ENCODE results near the gene SUMF2.
"Not testable (repeated sequence)": the region's sequence is repeated elsewhere in the genome, so short reads cannot be mapped to it uniquely, and the experiment has no call there.

SUMF2 gene

DNA sequence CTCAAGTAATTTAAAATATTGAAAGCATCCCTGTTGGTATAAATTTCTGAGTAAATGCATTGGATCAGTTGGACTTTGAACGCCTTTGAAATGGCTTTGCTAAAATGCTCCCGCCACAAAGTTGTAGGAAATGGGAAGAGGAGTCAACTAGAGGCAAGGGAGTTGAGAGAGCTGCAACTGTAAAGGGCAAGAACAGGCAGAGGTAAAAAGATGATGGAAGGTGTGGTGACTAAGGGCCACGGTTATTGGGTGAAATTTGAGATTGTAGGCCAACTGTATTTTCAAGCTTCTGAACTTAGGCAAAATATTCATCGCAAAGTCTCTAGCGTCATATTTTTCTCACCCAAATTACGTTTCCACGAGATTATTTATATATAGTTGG, 595 bp upstream of the SUMF2 start:
- DNase-seq = no peak

DNA sequence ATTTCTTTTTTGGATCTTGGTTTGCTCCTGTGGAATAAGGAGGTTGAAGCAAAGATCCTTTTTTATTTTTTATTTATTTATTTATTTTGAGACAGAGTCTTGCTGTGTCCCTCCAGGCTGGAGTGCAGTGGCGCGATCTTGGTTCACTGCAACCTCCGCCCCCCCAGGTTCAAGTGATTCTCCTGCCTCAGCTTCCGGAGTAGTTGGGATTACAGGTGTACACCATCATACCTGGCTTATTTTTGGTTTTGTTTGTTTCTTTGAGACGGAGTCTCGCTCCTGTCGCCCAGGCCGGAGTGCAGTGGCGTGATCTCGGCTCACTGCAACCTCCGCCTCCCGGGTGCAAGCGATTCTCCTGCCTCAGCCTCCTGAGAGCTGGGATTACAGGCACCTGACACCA, 2.3 kb downstream of the SUMF2 start:
- not testable (repeated sequence) for DNase-seq

DNA sequence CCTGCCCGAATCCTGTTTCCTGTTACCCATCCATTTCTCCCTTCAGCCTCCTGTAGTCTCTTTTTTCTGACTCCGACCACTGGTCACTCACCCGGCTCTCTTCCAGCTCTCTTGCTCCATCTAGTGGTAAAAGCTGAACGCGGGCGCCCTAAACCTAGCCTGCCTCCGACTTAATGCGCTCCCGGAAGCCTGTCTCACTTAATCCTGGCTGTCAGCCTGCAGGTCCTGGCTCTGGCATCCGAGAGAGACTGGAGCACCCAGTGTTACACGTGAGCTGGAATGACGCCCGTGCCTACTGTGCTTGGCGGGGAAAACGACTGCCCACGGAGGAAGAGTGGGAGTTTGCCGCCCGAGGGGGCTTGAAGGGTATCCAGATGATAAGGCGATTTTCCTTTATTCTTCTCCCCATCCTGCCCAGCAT, 10.3 kb downstream of the SUMF2 start:
- peak; percentile 79 for DNase-seq

GRCh38 chr7:56077681-56078080, 13.6 kb downstream of the SUMF2 start:
- no peak for DNase-seq

- DNase-seq = no peak
Measured at GRCh38 chr7:56078196-56078595, 14.1 kb downstream of the SUMF2 start.

DNA sequence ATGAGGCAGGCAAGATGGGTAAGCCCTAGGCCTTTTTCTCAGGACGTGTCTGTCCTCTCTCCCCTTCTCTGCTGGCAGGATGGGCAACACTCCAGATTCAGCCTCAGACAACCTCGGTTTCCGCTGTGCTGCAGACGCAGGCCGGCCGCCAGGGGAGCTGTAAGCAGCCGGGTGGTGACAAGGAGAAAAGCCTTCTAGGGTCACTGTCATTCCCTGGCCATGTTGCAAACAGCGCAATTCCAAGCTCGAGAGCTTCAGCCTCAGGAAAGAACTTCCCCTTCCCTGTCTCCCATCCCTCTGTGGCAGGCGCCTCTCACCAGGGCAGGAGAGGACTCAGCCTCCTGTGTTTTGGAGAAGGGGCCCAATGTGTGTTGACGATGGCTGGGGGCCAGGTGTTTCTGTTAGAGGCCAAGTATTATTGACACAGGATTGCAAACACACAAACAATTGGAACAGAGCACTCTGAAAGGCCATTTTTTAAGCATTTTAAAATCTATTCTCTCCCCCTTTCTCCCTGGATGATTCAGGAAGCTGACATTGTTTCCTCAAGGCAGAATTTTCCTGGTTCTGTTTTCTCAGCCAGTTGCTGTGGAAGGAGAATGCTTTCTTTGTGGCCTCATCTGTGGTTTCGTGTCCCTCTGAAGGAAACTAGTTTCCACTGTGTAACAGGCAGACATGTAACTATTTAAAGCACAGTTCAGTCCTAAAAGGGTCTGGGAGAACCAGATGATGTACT, 15.5 kb downstream of the SUMF2 start:
- no peak for DNase-seq

DNA sequence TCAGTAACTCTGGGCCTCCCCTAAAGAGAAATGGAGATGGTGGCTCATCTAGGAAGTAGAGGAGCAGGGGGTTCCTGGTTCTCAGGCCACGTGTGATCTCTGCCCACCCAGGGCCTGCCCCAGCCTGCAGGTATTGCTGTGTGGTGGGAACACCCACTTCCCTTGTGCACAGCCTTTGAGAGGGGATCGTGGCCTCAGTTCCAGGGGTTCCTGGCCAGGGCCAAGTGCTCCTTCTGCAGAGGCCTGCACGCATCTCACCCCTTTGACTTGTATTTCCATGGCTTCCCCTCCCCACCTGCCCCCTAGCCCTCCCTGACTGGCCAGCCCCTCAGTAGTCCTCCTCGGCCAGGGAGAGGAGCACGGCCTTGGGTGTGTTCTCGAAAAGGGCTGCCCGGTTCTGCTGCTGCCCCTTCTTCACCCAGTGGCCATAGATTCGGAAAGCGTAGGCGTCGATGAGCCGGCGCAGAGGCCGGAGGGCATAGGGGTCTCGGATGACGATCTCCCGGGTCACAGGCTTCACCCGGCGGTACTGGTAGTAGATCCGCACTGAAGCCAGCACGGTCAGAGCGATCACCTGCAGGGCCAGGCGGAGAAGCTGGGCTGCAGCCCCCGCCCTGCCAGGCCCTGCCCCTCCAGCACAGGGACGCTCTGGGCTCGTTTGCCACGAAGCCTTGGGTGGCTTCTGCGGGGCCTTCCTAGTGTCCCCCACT, 16.8 kb downstream of the SUMF2 start:
- DNase-seq = not testable (repeated sequence)

- no peak for DNase-seq
Measured at GRCh38 chr7:56081626-56082340, 17.7 kb downstream of the SUMF2 start.

DNA sequence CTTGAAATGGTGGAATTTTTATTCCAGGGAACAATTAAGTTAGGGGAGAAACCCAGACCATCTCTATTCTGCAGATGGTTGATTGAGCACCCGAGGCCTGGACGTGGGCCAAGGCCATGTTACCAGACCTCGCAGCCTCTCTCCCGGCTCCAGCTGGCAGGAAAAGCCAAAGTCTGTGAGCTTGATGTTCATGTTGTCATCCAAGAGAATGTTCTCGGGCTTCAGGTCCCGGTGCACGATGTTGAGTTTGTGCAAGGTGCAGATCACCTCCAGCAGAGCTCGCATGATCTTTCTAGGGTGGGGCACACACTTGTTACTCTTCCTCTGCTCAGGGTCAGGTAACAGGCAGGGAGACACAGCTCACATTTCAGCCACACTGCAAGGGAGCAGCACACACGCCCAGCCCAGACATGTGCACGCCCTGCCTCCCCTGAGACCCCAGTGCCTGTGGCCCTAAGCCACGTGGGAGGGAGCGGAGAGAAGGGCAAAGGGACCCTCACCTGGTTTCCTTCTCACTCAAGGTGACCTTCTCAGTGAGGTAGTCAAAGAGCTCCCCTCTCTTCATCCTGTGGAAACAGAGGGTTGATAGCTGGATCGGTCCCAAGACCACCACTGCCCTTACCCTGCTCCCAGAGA, 19.2 kb downstream of the SUMF2 start:
- DNase-seq = no peak

DNA sequence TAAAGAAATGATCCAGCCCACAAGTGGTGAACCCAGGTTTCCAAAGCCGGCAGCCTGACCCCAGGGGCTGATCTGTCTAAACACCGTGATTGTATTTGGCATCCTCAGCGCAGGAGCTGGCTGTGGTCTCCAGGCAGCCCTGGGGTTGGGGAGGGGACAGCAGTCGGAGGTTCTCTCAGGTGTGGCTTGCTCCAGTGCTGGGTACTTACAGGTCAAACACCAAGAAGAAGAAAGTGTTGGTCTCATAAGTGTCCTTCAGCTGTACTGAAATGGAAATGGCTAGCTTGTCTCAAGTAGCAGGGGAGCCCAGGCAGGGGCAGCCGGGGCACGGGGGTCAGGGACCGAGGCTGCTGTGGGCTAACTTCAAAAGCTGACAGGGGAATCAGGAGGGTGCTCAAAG, 22.7 kb downstream of the SUMF2 start:
- DNase-seq = no peak

- no peak for DNase-seq
Measured at GRCh38 chr7:56087445-56087844, 23.4 kb downstream of the SUMF2 start.

- no peak for DNase-seq
Measured at GRCh38 chr7:56091591-56091990, 27.5 kb downstream of the SUMF2 start.

DNA sequence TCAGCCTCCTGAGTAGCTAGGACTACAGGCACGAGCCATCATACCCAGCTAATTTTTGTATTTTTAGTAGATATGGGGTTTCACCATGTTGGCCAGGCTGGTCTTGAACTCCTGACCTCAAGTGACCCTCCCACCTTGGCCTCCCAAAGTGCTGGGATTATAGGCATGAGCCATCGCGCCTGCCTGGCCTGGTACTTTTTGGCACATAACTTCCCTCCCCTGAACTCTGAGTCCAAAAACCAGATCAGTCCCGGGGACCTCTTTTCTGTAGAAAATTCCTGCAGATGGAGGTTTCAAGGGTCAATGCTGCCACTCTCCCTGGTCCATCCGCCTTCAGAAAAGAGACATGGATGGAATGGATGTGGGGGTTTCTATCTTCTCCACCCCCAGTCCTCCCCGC, 28.3 kb downstream of the SUMF2 start:
- DNase-seq = not testable (repeated sequence)

GRCh38 chr7:56092789-56093531, 28.9 kb downstream of the SUMF2 start, which contains the start of gene PHKG1:
Gene PHKG1 (minus strand): TSS chr7:56092952. CDS start chr7:56088941, 4,011 bp downstream.
- no peak for DNase-seq

DNA sequence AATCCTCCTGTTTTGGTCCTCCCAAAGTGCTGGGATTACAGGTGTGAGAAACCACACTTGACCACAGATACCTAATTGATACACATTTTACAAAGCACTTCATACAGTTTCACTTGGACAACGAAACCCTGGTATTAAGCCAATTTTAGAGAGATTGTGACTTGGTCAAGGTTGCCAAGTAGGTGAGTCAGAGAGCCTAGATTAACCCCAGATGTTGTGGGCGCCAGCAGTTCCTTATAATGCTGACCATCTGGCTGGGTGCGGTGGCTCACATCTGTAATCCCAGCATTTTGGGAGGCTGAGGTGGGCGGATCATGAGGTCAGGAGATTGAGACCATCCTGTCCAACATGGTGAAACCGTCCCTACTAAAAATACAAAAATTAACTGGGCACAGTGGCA, 33.6 kb downstream of the SUMF2 start:
- no peak for DNase-seq

GRCh38 chr7:56098187-56099008, 34.3 kb downstream of the SUMF2 start:
- not testable (repeated sequence) for DNase-seq

GRCh38 chr7:56099653-56100052, 35.6 kb downstream of the SUMF2 start:
- no peak for DNase-seq

GRCh38 chr7:56104138-56104537, 40.1 kb downstream of the SUMF2 start:
- not testable (repeated sequence) for DNase-seq

DNA sequence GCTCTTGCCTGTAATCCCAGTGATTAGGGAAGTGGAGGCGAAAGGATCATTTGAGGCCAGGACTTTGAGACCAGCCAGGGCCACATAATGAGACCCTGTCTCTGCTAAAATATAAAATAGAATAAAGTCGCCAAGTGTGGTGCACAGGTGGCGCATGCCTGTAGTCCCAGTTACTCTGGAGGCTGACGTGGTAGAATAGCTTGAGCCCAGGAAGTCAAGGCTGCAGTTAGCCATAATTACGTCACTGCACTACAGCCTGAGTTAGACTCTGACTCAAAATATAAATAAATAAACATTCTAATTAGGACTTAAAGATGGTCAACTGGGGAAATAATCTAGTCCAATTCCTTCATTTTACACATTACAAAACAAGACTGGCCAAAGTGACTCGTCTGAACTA, 41.4 kb downstream of the SUMF2 start:
- peak; percentile 54 for DNase-seq

DNA sequence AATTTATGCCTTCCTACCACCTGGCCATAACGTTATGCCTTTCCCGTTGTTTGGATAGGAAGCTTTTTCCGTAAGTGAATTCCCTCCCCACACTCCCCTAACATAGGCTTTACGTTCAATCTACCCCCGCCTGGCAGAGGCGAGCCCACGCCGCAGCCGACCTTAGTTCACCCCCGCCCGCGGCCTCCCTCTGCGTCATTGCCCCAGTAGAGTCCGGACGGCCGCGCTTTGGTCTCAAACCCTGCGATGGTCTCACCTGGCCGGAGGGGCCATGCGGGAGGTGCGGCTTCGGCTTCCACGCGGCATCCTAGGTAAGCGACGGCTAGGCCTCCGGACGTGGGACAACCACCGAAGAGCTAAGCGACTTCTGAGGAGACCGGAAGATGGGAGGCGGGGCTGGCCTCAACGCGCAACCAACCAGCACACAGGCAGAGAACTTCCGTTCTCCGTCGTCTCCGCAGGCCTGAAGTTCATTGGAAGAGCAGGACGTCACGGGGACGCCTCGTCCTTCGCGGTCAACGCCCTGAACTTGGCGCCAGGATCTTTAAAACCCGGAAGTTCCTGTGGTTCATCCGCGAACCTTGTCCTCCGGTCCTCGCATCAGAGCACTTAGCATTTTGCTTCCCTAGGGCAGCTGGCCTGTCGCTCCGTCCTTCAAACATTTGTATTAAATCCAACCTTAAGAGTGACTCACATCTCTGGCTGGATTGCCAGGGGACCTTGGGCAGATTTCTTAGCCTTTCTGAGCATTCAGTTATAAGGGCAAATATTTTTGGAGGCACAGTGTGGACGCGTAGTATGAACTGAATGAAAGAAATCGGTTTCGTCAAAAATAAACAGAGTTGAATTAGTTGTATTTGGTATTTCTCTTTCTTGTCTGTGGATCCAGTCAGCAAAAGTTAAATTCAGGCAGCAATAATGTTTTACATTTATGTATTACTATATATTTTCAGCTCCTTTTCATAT, 42.3 kb downstream of the SUMF2 start, which contains the start of gene CHCHD2:
Gene CHCHD2 (minus strand): TSS at position 369 of the 966 bp plus-strand sequence. CDS start 63 bp downstream, at position 306.
- peak; percentile 96 for DNase-seq

All from CD4-positive, alpha-beta T cell treated with Interleukin-10 for 1 hour (primary cell).